Esophagus (tissue), 2 donors: ENCODE data around the gene ZNF143. TPM values are rescaled to one million over a fixed set of nuclear protein-coding genes. Genes with fewer than 3 reads are reported as not detected.
A peak's percentile ranks its signal among the peaks of the same experiment; 100 is the strongest.

Source experiments
- H3K27ac ChIP-seq, 2 donors: one replicate each; pipeline ENCODE4 v1.5.1; 2013; ENCODE audit warnings: low read depth in 2 of 2, mild to moderate bottlenecking in 2 of 2, inconsistent platforms in 1 of 2, low read length in 1 of 2, moderate library complexity in 1 of 2
- H3K27me3 ChIP-seq, 2 donors: one replicate each; pipeline ENCODE4 v1.6.1; 2013; ENCODE audit warnings: low read length in 2 of 2, control low read depth in 1 of 2, mild to moderate bottlenecking in 1 of 2; ENCODE audit not compliant: insufficient read depth in 2 of 2, control insufficient read depth in 1 of 2
- H3K36me3 ChIP-seq, 2 donors: one replicate each; pipeline ENCODE4 v1.6.1; 2013; ENCODE audit warnings: low read length in 1 of 2; ENCODE audit not compliant: control insufficient read depth in 2 of 2, insufficient read depth in 2 of 2
- H3K4me1 ChIP-seq, 2 donors: one replicate each; pipeline ENCODE4 v1.6.1; 2013; ENCODE audit warnings: low read length in 1 of 2; ENCODE audit not compliant: control insufficient read depth in 2 of 2, insufficient read depth in 2 of 2
- H3K4me3 ChIP-seq, 2 donors: one replicate each; pipeline ENCODE4 v1.5.1; 2013; ENCODE audit warnings: low read length in 2 of 2, mild to moderate bottlenecking in 2 of 2, low read depth in 1 of 2, moderate library complexity in 1 of 2
- H3K9me3 ChIP-seq, 2 donors: one replicate each; pipeline ENCODE4 v1.6.1; 2013; ENCODE audit warnings: mild to moderate bottlenecking in 2 of 2, low read depth in 1 of 2, low read length in 1 of 2, moderate library complexity in 1 of 2; ENCODE audit not compliant: control insufficient read depth in 2 of 2, insufficient read depth in 1 of 2
- WGBS, 2 donors: extraction: QIAGEN DNeasy Blood & Tissue Kit; methylation state at CpG; one replicate each; pipeline ENCODE4 v1.1.7; 2013; 5-methylcytosine and 5-hydroxymethylcytosine counted together
- polyA plus RNA-seq, 2 donors: library from polyadenylated mRNA; stranded (reverse); fragments of 200-250 nt; gene quantifications; one replicate each; pipeline ENCODE4 v1.2.3, GENCODE V29; 2013
- donor health status: healthy with polysubstance abuse.
- donor health status: Bipolar disorder and iron deficiency.

ZNF143 gene
- polyA plus RNA-seq, 2 donors: 9.9 to 12.3 TPM

GRCh38 chr11:9461760-9462134, 935 bp downstream of the ZNF143 start:
- H3K9me3 ChIP-seq: no peaks in the 10 kb centered on the region
- H3K27ac ChIP-seq: peak overlapping the region in 1 of 2 donors; percentile 100
- H3K4me3 ChIP-seq: peak overlapping the region in 1 of 2 donors; percentile 68
- H3K4me1 ChIP-seq: no peaks in the 10 kb centered on the region
- H3K27me3 ChIP-seq: no peaks in the 10 kb centered on the region
- 1% methylated on average over 10 of the region's 10 CpGs for WGBS, 2 donors
- no peaks in the 10 kb centered on the region for H3K36me3 ChIP-seq

- WGBS, 2 donors: 81 to 83% methylated on average over 16 of the region's 16 CpGs
- Histone ChIP-seq H3K27me3 (no peaks in the 10 kb centered on the region), H3K27ac (peak overlapping the region; percentile 3 to 41), H3K36me3 (no peaks in the 10 kb centered on the region), H3K4me3 (peak overlapping the region in 1 of 2 donors; percentile 68), H3K4me1 (no peaks in the 10 kb centered on the region), H3K9me3 (no peaks in the 10 kb centered on the region)
These were observed 1.5 kb downstream of the ZNF143 start for GRCh38 chr11:9462172-9462799.

- Histone ChIP-seq H3K36me3 (no peaks in the 10 kb centered on the region), H3K4me1 (no peaks in the 10 kb centered on the region), H3K4me3 (no peak overlapping the region), H3K27me3 (no peaks in the 10 kb centered on the region), H3K9me3 (no peaks in the 10 kb centered on the region), H3K27ac (no peak overlapping the region)
- WGBS, 2 donors: 86 to 89% methylated on average over 8 of the region's 8 CpGs
These were observed 2.2 kb downstream of the ZNF143 start for GRCh38 chr11:9462806-9463537.

GRCh38 chr11:9470765-9471164, 10.0 kb downstream of the ZNF143 start:
- H3K27ac ChIP-seq: no peak overlapping the region
- H3K9me3 ChIP-seq: no peaks in the 10 kb centered on the region
- H3K36me3 ChIP-seq: peaks cover 2 to 6% of the 10 kb centered on the region in 2 donors
- H3K4me1 ChIP-seq: no peaks in the 10 kb centered on the region
- no peaks in the 10 kb centered on the region for H3K27me3 ChIP-seq
- 92 to 93% methylated on average over 4 of the region's 4 CpGs for WGBS, 2 donors
- H3K4me3 ChIP-seq: no peak overlapping the region

GRCh38 chr11:9473408-9473807, 12.6 kb downstream of the ZNF143 start:
- Histone ChIP-seq H3K4me1 (no peaks in the 10 kb centered on the region), H3K27ac (no peak overlapping the region), H3K27me3 (no peaks in the 10 kb centered on the region), H3K4me3 (no peak overlapping the region), H3K9me3 (no peaks in the 10 kb centered on the region), H3K36me3 (peaks cover 6 to 9% of the 10 kb centered on the region in 2 donors)

GRCh38 chr11:9479899-9480298, 19.1 kb downstream of the ZNF143 start:
- H3K9me3 ChIP-seq: no peaks in the 10 kb centered on the region
- H3K27ac ChIP-seq: no peak overlapping the region
- WGBS, 2 donors: 71 to 83% methylated on average over 2 of the region's 2 CpGs
- H3K36me3 ChIP-seq: peaks cover 6 to 12% of the 10 kb centered on the region in 2 donors
- H3K4me1 ChIP-seq: no peaks in the 10 kb centered on the region
- no peak overlapping the region for H3K4me3 ChIP-seq
- H3K27me3 ChIP-seq: no peaks in the 10 kb centered on the region

- Histone ChIP-seq H3K36me3 (peaks cover 0 to 6% of the 10 kb centered on the region in 2 donors), H3K27ac (no peak overlapping the region), H3K4me1 (no peaks in the 10 kb centered on the region), H3K9me3 (no peaks in the 10 kb centered on the region), H3K4me3 (no peak overlapping the region), H3K27me3 (no peaks in the 10 kb centered on the region)
- WGBS, 2 donors: 79 to 82% methylated on average over 3 of the region's 3 CpGs
These were observed 28.4 kb downstream of the ZNF143 start for GRCh38 chr11:9489080-9489765.

- Histone ChIP-seq H3K9me3 (no peaks in the 10 kb centered on the region), H3K27ac (no peak overlapping the region), H3K4me1 (no peaks in the 10 kb centered on the region), H3K4me3 (no peak overlapping the region), H3K27me3 (no peaks in the 10 kb centered on the region), H3K36me3 (peaks cover under 1 to 8% of the 10 kb centered on the region in 2 donors)
- 91 to 95% methylated on average over 3 of the region's 3 CpGs for WGBS, 2 donors
These were observed 29.6 kb downstream of the ZNF143 start for GRCh38 chr11:9490376-9490775.

- no peaks in the 10 kb centered on the region for H3K27me3 ChIP-seq
- no peaks in the 10 kb centered on the region for H3K4me1 ChIP-seq
- H3K4me3 ChIP-seq: no peak overlapping the region
- H3K27ac ChIP-seq: no peak overlapping the region
- peaks cover 2 to 11% of the 10 kb centered on the region in 2 donors for H3K36me3 ChIP-seq
- 43 to 56% methylated on average over 1 of the region's 1 CpG for WGBS, 2 donors
- no peaks in the 10 kb centered on the region for H3K9me3 ChIP-seq
These were observed 32.7 kb downstream of the ZNF143 start for GRCh38 chr11:9493492-9493891.
